ENCODE measurements around the gene MCU. TPM values are rescaled to one million over a fixed set of nuclear protein-coding genes. Genes with fewer than 3 reads are reported as not detected.
A peak's percentile ranks its signal among the peaks of the same experiment; 100 is the strongest.

Gene MCU
- polyA plus RNA-seq, 1 donor (not counting 4 experiments of a cell fraction or from before 2014, with no cell fraction given), result 103 TPM

DNA sequence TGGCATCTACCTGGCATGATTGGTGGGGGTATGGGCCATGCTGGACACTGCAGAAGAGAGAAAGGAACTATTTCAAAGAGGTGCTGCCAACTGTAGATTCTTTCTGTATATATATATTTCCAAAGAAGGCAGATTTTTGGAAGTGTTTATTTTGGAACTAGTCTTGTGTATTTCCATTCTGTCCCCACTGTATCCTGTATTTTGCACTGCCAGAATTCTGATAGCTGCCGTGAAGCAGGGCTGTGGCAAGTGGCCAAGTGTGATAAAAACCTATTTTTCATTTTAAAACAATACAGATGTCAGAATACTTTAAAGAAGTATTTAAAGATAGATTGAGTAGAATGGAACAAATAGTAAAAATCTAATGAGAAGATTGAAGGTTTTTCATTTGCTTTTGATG lies 17.1 kb downstream of the MCU start:
- Histone ChIP-seq H3K9ac (ENCODE audit: control insufficient read depth, extremely low read depth, insufficient read depth, low read length) (no peak overlapping the region), H3K4me1 (ENCODE audit: control insufficient read depth, extremely low read depth, insufficient read depth, low read length) (peaks cover 8% of the 10 kb centered on the region), H3K27ac (ENCODE audit: control insufficient read depth, insufficient read depth, low read length) (no peak overlapping the region), H4K20me1 (ENCODE audit: control insufficient read depth, extremely low read depth, insufficient read depth, low read length) (no peaks in the 10 kb centered on the region), H2AFZ (ENCODE audit: control insufficient read depth, low read length) (no peak overlapping the region), H3K4me3 (ENCODE audit: control insufficient read depth in 2 of 3, extremely low read depth in 1 of 3, insufficient read depth in 2 of 3, low read depth in 1 of 3, low read length in 3 of 3) (no peak overlapping the region), H3K4me2 (ENCODE audit: control insufficient read depth, extremely low read depth, insufficient read depth, low read depth, low read length) (no peak overlapping the region), H3K36me3 (ENCODE audit: control insufficient read depth in 2 of 2, extremely low read depth in 1 of 2, insufficient read depth in 2 of 2, low read length in 2 of 2) (no peaks in the 10 kb centered on the region), H3K9me3 (ENCODE audit: control insufficient read depth, low read depth, low read length) (no peaks in the 10 kb centered on the region), H3K79me2 (ENCODE audit: control insufficient read depth, insufficient read depth, low read length) (peaks cover 79% of the 10 kb centered on the region), H3K27me3 (ENCODE audit: control insufficient read depth, extremely low read depth, insufficient read depth, low read length) (no peaks in the 10 kb centered on the region), H3K9me1 (ENCODE audit: control insufficient read depth, extremely low read depth, insufficient read depth, low read length) (no peaks in the 10 kb centered on the region)
- TF ChIP-seq EZH2 (IDR thresholded peaks at IDR 0.05; ENCODE audit: low read length), result no peak
- TF ChIP-seq, protein P1, sequence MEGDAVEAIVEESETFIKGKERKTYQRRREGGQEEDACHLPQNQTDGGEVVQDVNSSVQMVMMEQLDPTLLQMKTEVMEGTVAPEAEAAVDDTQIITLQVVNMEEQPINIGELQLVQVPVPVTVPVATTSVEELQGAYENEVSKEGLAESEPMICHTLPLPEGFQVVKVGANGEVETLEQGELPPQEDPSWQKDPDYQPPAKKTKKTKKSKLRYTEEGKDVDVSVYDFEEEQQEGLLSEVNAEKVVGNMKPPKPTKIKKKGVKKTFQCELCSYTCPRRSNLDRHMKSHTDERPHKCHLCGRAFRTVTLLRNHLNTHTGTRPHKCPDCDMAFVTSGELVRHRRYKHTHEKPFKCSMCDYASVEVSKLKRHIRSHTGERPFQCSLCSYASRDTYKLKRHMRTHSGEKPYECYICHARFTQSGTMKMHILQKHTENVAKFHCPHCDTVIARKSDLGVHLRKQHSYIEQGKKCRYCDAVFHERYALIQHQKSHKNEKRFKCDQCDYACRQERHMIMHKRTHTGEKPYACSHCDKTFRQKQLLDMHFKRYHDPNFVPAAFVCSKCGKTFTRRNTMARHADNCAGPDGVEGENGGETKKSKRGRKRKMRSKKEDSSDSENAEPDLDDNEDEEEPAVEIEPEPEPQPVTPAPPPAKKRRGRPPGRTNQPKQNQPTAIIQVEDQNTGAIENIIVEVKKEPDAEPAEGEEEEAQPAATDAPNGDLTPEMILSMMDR (optimal IDR thresholded peaks at IDR 0.05 in 1 of 3, IDR thresholded peaks at IDR 0.05 in 1 of 3, conservative IDR thresholded peaks at IDR 0.05 in 1 of 3; ENCODE audit: extremely low read depth in 1 of 3, insufficient read depth in 2 of 3, low read length in 3 of 3), result no peak
- FAIRE-seq, result no peak
- dilution Hi-C loops (cut with MboI; ENCODE audit: extremely low pct_ligation_motif_present, low sequenced_read_pairs), result no loop called here
- no peak for DNase-seq (ENCODE audit: low read depth, low spot score)

DNA sequence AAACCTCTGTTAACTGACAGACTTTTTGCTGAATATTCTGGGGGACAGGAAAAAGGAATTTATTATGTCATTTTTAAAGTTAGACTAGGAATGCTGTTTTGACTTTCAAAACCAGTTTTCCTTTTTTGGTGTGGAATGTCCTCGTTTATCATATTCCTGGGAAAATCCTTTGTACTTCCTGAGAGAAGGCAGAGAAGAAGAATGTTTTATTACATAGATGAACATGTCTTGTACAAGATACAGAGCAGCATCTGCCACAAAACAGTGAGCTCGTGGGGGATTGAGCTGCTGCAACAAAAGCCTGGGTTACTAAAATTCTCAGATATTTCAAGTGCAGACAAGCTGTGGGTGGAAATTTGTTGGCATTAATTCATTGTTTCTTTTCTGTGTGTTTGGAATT lies 20.2 kb downstream of the MCU start:
- Histone ChIP-seq H3K9ac (ENCODE audit: control insufficient read depth, extremely low read depth, insufficient read depth, low read length) (no peak overlapping the region), H4K20me1 (ENCODE audit: control insufficient read depth, extremely low read depth, insufficient read depth, low read length) (no peaks in the 10 kb centered on the region), H3K4me1 (ENCODE audit: control insufficient read depth, extremely low read depth, insufficient read depth, low read length) (peaks cover 9% of the 10 kb centered on the region), H3K27me3 (ENCODE audit: control insufficient read depth, extremely low read depth, insufficient read depth, low read length) (no peaks in the 10 kb centered on the region), H3K27ac (ENCODE audit: control insufficient read depth, insufficient read depth, low read length) (no peak overlapping the region), H3K79me2 (ENCODE audit: control insufficient read depth, insufficient read depth, low read length) (peaks cover 73% of the 10 kb centered on the region), H3K4me3 (ENCODE audit: control insufficient read depth in 2 of 3, extremely low read depth in 1 of 3, insufficient read depth in 2 of 3, low read depth in 1 of 3, low read length in 3 of 3) (no peak overlapping the region), H3K36me3 (ENCODE audit: control insufficient read depth in 2 of 2, extremely low read depth in 1 of 2, insufficient read depth in 2 of 2, low read length in 2 of 2) (peaks cover 0 to 10% of the 10 kb centered on the region in 2 experiments), H2AFZ (ENCODE audit: control insufficient read depth, low read length) (no peak overlapping the region), H3K9me1 (ENCODE audit: control insufficient read depth, extremely low read depth, insufficient read depth, low read length) (no peaks in the 10 kb centered on the region), H3K4me2 (ENCODE audit: control insufficient read depth, extremely low read depth, insufficient read depth, low read depth, low read length) (peak overlapping the region; percentile 46), H3K9me3 (ENCODE audit: control insufficient read depth, low read depth, low read length) (no peaks in the 10 kb centered on the region)
- FAIRE-seq (no peak), DNase-seq (ENCODE audit: low read depth, low spot score) (no peak)
- dilution Hi-C loops (cut with MboI; ENCODE audit: extremely low pct_ligation_motif_present, low sequenced_read_pairs), result no loop called here
- no peak for TF ChIP-seq EZH2 (IDR thresholded peaks at IDR 0.05; ENCODE audit: low read length)
- TF ChIP-seq, protein P1 (optimal IDR thresholded peaks at IDR 0.05 in 1 of 3, IDR thresholded peaks at IDR 0.05 in 1 of 3, conservative IDR thresholded peaks at IDR 0.05 in 1 of 3; ENCODE audit: extremely low read depth in 1 of 3, insufficient read depth in 2 of 3, low read length in 3 of 3), result no peak

Measured in keratinocyte (primary cell).